ENCODE results near the gene GPHN. TPM values are rescaled to one million over a fixed set of nuclear protein-coding genes. Genes with fewer than 3 reads are reported as not detected.
A peak's percentile ranks its signal among the peaks of the same experiment; 100 is the strongest.
"Not testable (repeated sequence)": the region's sequence is repeated elsewhere in the genome, so short reads cannot be mapped to it uniquely, and the experiment has no call there.

The GPHN gene
- total and polyA plus RNA-seq, 11 donors = 15.2 to 37.1 (median 30.1) TPM

- H3K27ac ChIP-seq = peak overlapping the region in 1 of 12 donors; percentile 3
- peak; percentile 57 to 86 (median 69) for ATAC-seq
Observed at GRCh38 chr14:66540038-66540437, 32.1 kb downstream of the GPHN start.

DNA sequence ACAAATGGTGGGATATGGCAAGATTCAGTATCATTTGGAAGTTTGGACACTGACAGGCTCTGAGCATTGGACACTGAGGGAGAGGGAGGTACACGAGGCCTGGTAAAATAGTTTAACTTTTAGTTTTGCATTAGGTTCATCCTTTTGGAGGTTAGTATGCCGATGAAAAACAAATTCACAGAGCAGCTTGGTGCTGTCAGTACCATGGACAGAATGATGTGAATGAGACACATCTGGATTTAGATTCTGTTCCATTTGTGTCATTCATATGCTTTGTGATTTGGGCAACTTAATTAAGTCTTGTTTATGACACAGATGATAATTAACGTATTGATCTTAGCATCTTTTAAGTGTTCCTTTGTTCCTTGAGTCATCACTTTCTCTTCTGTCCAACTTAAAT, 33.7 kb downstream of the GPHN start:
- WGBS, 4 donors = 81 to 88% (median 83%) methylated on average over 3 of the region's 3 CpGs

More at GRCh38 chr14:66540038-66540437, 32.1 kb downstream of the GPHN start:
- 34 to 48% (median 41%) methylated on average over 1 of the region's 1 CpG for WGBS, 4 donors
- no peaks in the 10 kb centered on the region for H3K9me3 ChIP-seq
- no peak for DNase-seq
- no peak overlapping the region for H3K4me3 ChIP-seq
- peaks cover 0 to 3% (median 0%) of the 10 kb centered on the region in 9 donors for H3K36me3 ChIP-seq
- no peaks in the 10 kb centered on the region for H3K27me3 ChIP-seq
- TF ChIP-seq POLR2A (IDR thresholded peaks at IDR 0.05) (no peak), CTCF (IDR thresholded peaks at IDR 0.05) (no peak)
- intact Hi-C loops (cut with DNase I) = no loop called here
- peaks cover 0 to 25% (median 12%) of the 10 kb centered on the region in 12 donors for H3K4me1 ChIP-seq

DNA sequence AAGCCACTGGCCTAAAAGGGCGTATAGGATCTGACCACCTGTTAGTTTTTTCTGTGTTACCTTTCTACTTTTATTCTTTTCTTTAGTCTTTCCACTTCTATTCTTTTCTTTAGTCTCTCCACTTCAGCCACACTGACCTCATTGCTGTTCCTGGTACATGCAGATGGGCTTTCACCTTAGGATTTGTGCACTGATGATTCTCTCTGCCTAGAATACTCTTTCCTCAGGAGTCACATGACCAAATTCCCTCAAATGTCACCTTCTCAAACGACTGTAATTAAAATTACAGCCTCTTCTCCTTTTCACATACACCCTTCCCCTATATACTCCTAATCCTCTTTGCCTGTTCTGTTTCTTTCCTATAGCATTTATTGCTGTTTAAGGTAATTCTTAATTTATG, 36.0 kb downstream of the GPHN start:
- no peak for TF ChIP-seq CTCF (IDR thresholded peaks at IDR 0.05)
- TF ChIP-seq POLR2A (IDR thresholded peaks at IDR 0.05) = no peak
- H3K36me3 ChIP-seq = peaks cover 0 to 3% (median 0%) of the 10 kb centered on the region in 9 donors
- 48 to 69% (median 63%) methylated on average over 2 of the region's 2 CpGs for WGBS, 4 donors
- DNase-seq (no peak), ATAC-seq (no peak)
- no peak overlapping the region for H3K27ac ChIP-seq
- H3K4me1 ChIP-seq = peaks cover 0 to 21% (median 10%) of the 10 kb centered on the region in 12 donors
- H3K27me3 ChIP-seq = no peaks in the 10 kb centered on the region
- no peaks in the 10 kb centered on the region for H3K9me3 ChIP-seq
- intact Hi-C loops (cut with DNase I) = no loop called here
- no peak overlapping the region for H3K4me3 ChIP-seq

More for the DNA sequence above, 33.7 kb downstream of the GPHN start:
- H3K27ac ChIP-seq = no peak overlapping the region
- peaks cover 0 to 3% (median 0%) of the 10 kb centered on the region in 9 donors for H3K36me3 ChIP-seq
- no peak overlapping the region for H3K4me3 ChIP-seq
- intact Hi-C loops (cut with DNase I) = no loop called here
- DNase-seq = no peak
- TF ChIP-seq POLR2A (IDR thresholded peaks at IDR 0.05) = no peak
- no peak for TF ChIP-seq CTCF (IDR thresholded peaks at IDR 0.05)
- peaks cover 0 to 25% (median 12%) of the 10 kb centered on the region in 12 donors for H3K4me1 ChIP-seq
- no peaks in the 10 kb centered on the region for H3K9me3 ChIP-seq
- no peaks in the 10 kb centered on the region for H3K27me3 ChIP-seq
- no peak for ATAC-seq

DNA sequence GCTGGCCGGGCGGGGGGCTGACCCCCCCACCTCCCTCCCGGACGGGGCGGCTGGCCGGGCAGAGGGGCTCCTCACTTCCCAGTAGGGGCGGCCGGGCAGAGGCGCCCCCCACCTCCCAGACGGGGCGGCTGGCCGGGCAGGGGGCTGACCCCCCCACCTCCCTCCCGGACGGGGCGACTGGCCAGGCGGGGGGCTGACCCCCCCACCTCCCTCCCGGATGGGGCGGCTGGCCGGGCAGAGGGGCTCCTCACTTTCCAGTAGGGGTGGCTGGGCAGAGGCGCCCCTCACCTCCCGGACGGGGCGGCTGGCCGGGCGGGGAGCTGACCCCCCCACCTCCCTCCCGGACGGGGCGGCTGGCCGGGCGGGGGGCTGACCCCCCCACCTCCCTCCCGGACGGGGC, 37.2 kb downstream of the GPHN start:
- intact Hi-C loops (cut with DNase I); DNase-seq: not testable (repeated sequence)

GRCh38 chr14:66545751-66546150, 37.8 kb downstream of the GPHN start:
- intact Hi-C loops (cut with DNase I); H3K9me3 ChIP-seq; DNase-seq; ATAC-seq; H3K27ac ChIP-seq; H3K4me1 ChIP-seq; H3K36me3 ChIP-seq; H3K4me3 ChIP-seq; H3K27me3 ChIP-seq: not testable (repeated sequence)
- 93 to 100% (median 95%) methylated on average over 1 to 32 of the region's 32 CpGs; no CpG with 5 or more reads in 1 of the 4 donors for WGBS, 4 donors

More for the DNA sequence above, 37.2 kb downstream of the GPHN start:
- WGBS, 4 donors = 91 to 100% (median 97%) methylated on average over 1 to 17 of the region's 32 CpGs
- not testable (repeated sequence) for H3K36me3 ChIP-seq, H3K4me3 ChIP-seq, ATAC-seq, H3K27me3 ChIP-seq, H3K27ac ChIP-seq, H3K9me3 ChIP-seq
- peaks cover 0 to 12% (median 4%) of the 10 kb centered on the region in 12 donors for H3K4me1 ChIP-seq

Data from heart left ventricle (tissue), 16 donors.